B cell (primary cell): ENCODE data around the gene NAV2. TPM values are rescaled to one million over a fixed set of nuclear protein-coding genes. Genes with fewer than 3 reads are reported as not detected.

Experiments used
- ATAC-seq: fragments of 200-7000 bp; cut with Tn5 transposase; one replicate; pipeline ENCODE4 v1.10.0; 2021; ENCODE audit warnings: low read depth, mild to moderate bottlenecking, moderate number of reproducible peaks, moderate library complexity
- CTCF ChIA-PET: fragments of 350-600 bp; sonication (Branson Sonifier 250); formaldehyde crosslinking; loops from one replicate; lab custom pipeline; 2021; ENCODE audit warnings: antibody characterized with exemption, inconsistent platforms; lab: Charles Lee
- POLR2A ChIA-PET: fragments of 350-600 bp; sonication (Branson Sonifier 250); formaldehyde crosslinking; loops from one replicate; lab custom pipeline; 2021; ENCODE audit warnings: antibody characterized with exemption; lab: Charles Lee
- DNase-seq: peaks from one replicate; pipeline ENCODE4 v3.0.0; 2013
- H2AFZ ChIP-seq: 2 replicates; pipeline ENCODE4 v1.6.1; 2012; ENCODE audit warnings: mild to moderate bottlenecking, low read depth, low read length; ENCODE audit not compliant: insufficient read depth, poor library complexity, severe bottlenecking
- H3K27ac ChIP-seq, 2 donors: 1 replicate in 1 of 2; 2 replicates in 1 of 2; pipeline ENCODE4 v1.5.1; 2012 to 2013; ENCODE audit warnings: low read length in 2 of 2, mild to moderate bottlenecking in 2 of 2, moderate library complexity in 1 of 2
- H3K27me3 ChIP-seq, 4 experiments: fragments of 200-600 bp in 1 of 4; sonication (generic) in 1 of 4; replicated peaks in 1 of 4; 1 replicate in 2 of 4; 2 replicates in 2 of 4; pipeline versions ENCODE4 v1.6.1 to v1.7.0; 2013 to 2016; ENCODE audit warnings: low read length in 3 of 4, mild to moderate bottlenecking in 2 of 4, mixed read lengths in 1 of 4, moderate library complexity in 1 of 4; ENCODE audit not compliant: insufficient read depth in 4 of 4, control insufficient read depth in 3 of 4; ENCODE audit errors: control extremely low read depth in 1 of 4
- H3K36me3 ChIP-seq, 2 experiments: replicated peaks in 1 of 2; 1 replicate in 1 of 2; 2 replicates in 1 of 2; pipeline versions ENCODE4 v1.6.1 to v1.7.1; 2013; ENCODE audit warnings: low read length in 1 of 2; ENCODE audit not compliant: insufficient read depth in 2 of 2, control insufficient read depth in 1 of 2; ENCODE audit errors: control extremely low read depth in 1 of 2, extremely low read depth in 1 of 2
- H3K4me1 ChIP-seq, 2 donors: fragments of 200-600 bp in 1 of 2; sonication (generic) in 1 of 2; 1 replicate in 1 of 2; 2 replicates in 1 of 2; pipeline versions ENCODE4 v1.5.1 to v1.6.1; 2013 to 2017; ENCODE audit warnings: low read length in 2 of 2; ENCODE audit not compliant: control insufficient read depth in 2 of 2, insufficient read depth in 2 of 2
- H3K4me2 ChIP-seq: replicated peaks from 2 replicates; pipeline ENCODE3; 2012; ENCODE audit warnings: mild to moderate bottlenecking, low read depth, low read length; ENCODE audit not compliant: poor library complexity, severe bottlenecking
- H3K4me3 ChIP-seq, 5 experiments: fragments of 200-600 bp in 1 of 5; sonication (generic) in 1 of 5; 1 replicate in 3 of 5; 2 replicates in 2 of 5; pipeline versions ENCODE4 v1.5.1 to v1.7.0; 2011 to 2016; ENCODE audit warnings: low read length in 4 of 5, mild to moderate bottlenecking in 4 of 5, low read depth in 2 of 5, control low read depth in 1 of 5, moderate library complexity in 1 of 5; ENCODE audit not compliant: insufficient read depth in 1 of 5; ENCODE audit errors: control extremely low read depth in 1 of 5, extremely low read depth in 1 of 5
- H3K79me2 ChIP-seq: fragments of 200-600 bp; sonication (generic); one replicate; pipeline ENCODE4 v1.6.0; 2016; ENCODE audit warnings: low read length; ENCODE audit not compliant: control insufficient read depth, insufficient read depth
- H3K9ac ChIP-seq: fragments of 200-600 bp; sonication (generic); 2 replicates; pipeline ENCODE4 v1.6.1; 2017; ENCODE audit warnings: mild to moderate bottlenecking, low read length, moderate library complexity
- H3K9me3 ChIP-seq, 3 donors: one replicate each; pipeline versions ENCODE4 v1.6.1 to v1.7.1; 2013; ENCODE audit warnings: low read length in 2 of 3; ENCODE audit not compliant: control insufficient read depth in 2 of 3, insufficient read depth in 1 of 3; ENCODE audit errors: control extremely low read depth in 1 of 3
- H4K20me1 ChIP-seq: 2 replicates; pipeline ENCODE4 v1.6.0; 2012; ENCODE audit warnings: mild to moderate bottlenecking, low read length; ENCODE audit not compliant: insufficient read depth, control insufficient read depth, poor library complexity, severe bottlenecking
- H3K27ac Mint-ChIP-seq: one replicate; pipeline ENCODE4 v1.8.0; 2021; ENCODE audit warnings: mixed read lengths
- H3K27me3 Mint-ChIP-seq: one replicate; pipeline ENCODE4 v1.8.0; 2021; ENCODE audit warnings: mixed read lengths
- H3K4me1 Mint-ChIP-seq: one replicate; pipeline ENCODE4 v1.8.0; 2021; ENCODE audit warnings: mixed read lengths
- H3K4me3 Mint-ChIP-seq: one replicate; pipeline ENCODE4 v1.8.0; 2021; ENCODE audit warnings: mixed read lengths
- H3K9me3 Mint-ChIP-seq: one replicate; pipeline ENCODE4 v1.8.0; 2022; ENCODE audit warnings: mixed read lengths; ENCODE audit not compliant: insufficient read depth
- CTCF ChIP-seq: fragments of 200-600 bp; IDR thresholded peaks from one replicate; pipeline ENCODE4 v1.8.0; 2022; ENCODE audit warnings: antibody characterized with exemption, mild to moderate bottlenecking
- EZH2 ChIP-seq: IDR thresholded peaks from 2 replicates; pipeline ENCODE4 v1.6.1; 2012; ENCODE audit warnings: borderline replicate concordance, low read depth, mild to moderate bottlenecking, moderate library complexity, low read length; ENCODE audit not compliant: insufficient read depth, poor library complexity, severe bottlenecking
- WGBS: methylation state at CpG from one replicate; pipeline ENCODE4 v1.1.5; 2013; ENCODE audit warnings: missing lambda C conversion rate; ENCODE audit not compliant: insufficient coverage; 5-methylcytosine and 5-hydroxymethylcytosine counted together
- intact Hi-C: fragments of 100-400 bp; cut with micrococcal nuclease; formaldehyde crosslinking; loops from one replicate; pipeline ENCODE4 v1.10.0; 2022
- polyA plus RNA-seq: library from polyadenylated mRNA; depleted of rRNA; stranded (reverse); fragments of >200 nt; gene quantifications from 2 replicates; pipeline ENCODE4 v1.2.3, GENCODE V29; 2012
- total RNA-seq, 2 donors: library from RNA; stranded (reverse); fragments of 120-200 nt in 1 of 2; gene quantifications; 1 replicate in 1 of 2; 2 replicates in 1 of 2; pipeline versions ENCODE4 v1.2.3 to v1.2.4, GENCODE V29; 2013 to 2022

The NAV2 gene
- total and polyA plus RNA-seq, 2 donors (not counting 1 experiment from before 2014, with no cell fraction given), result 0.82 to 22.2 TPM

GRCh38 chr11:19673924-19674729, 38.5 kb upstream of the NAV2 start:
- Histone ChIP-seq H3K9me3 (no peaks in the 10 kb centered on the region), H3K79me2 (no peaks in the 10 kb centered on the region), H3K9ac (no peak overlapping the region), H3K4me3 (no peak overlapping the region), H3K27ac (no peak overlapping the region), H3K27me3 (peaks cover 0 to 3% (median 0%) of the 10 kb centered on the region in 4 experiments), H3K4me1 (no peaks in the 10 kb centered on the region), H4K20me1 (no peaks in the 10 kb centered on the region), H3K4me2 (no peak overlapping the region), H2AFZ (no peak overlapping the region), H3K36me3 (no peaks in the 10 kb centered on the region)
- H3K9me3 Mint-ChIP-seq, result no peaks in the 10 kb centered on the region
- 89% methylated on average over 13 of the region's 14 CpGs for WGBS
- POLR2A ChIA-PET, result no interaction called here
- ATAC-seq (no peak), DNase-seq (no peak)
- H3K27ac Mint-ChIP-seq, result no peak overlapping the region
- CTCF ChIA-PET, result no interaction called here
- intact Hi-C loops, result no loop called here
- peaks cover 12% of the 10 kb centered on the region for H3K27me3 Mint-ChIP-seq
- TF ChIP-seq EZH2, result no peak
- no peak for TF ChIP-seq CTCF
- no peak overlapping the region for H3K4me3 Mint-ChIP-seq
- no peaks in the 10 kb centered on the region for H3K4me1 Mint-ChIP-seq

- 19% methylated on average over 3 of the region's 3 CpGs for WGBS
- no peaks in the 10 kb centered on the region for H3K4me1 Mint-ChIP-seq
- Histone ChIP-seq H3K27me3 (peaks cover 0 to 3% (median 0%) of the 10 kb centered on the region in 4 experiments), H3K79me2 (no peaks in the 10 kb centered on the region), H3K4me3 (no peak overlapping the region), H3K9ac (no peak overlapping the region), H3K4me1 (no peaks in the 10 kb centered on the region), H4K20me1 (no peaks in the 10 kb centered on the region), H3K27ac (no peak overlapping the region), H3K4me2 (no peak overlapping the region), H2AFZ (no peak overlapping the region), H3K9me3 (no peaks in the 10 kb centered on the region), H3K36me3 (no peaks in the 10 kb centered on the region)
- DNase-seq, result no peak
- H3K27me3 Mint-ChIP-seq, result peaks cover 15% of the 10 kb centered on the region
- intact Hi-C loops, result no loop called here
- H3K27ac Mint-ChIP-seq, result no peak overlapping the region
- H3K9me3 Mint-ChIP-seq, result no peaks in the 10 kb centered on the region
- no peak for ATAC-seq
- POLR2A ChIA-PET, result no interaction called here
- CTCF ChIA-PET, result no interaction called here
- H3K4me3 Mint-ChIP-seq, result no peak overlapping the region
- TF ChIP-seq EZH2 (no peak), CTCF (no peak)
Measured at GRCh38 chr11:19674836-19675235, 37.8 kb upstream of the NAV2 start.
